Vagina (tissue), 2 donors: ENCODE results near the gene GRM4.

Experiments
- POLR2A ChIP-seq, 2 donors: fragments of 450-650 bp; IDR thresholded peaks; one replicate each; pipeline ENCODE4 v1.6.1; 2017; ENCODE audit warnings: antibody characterized with exemption in 2 of 2, mild to moderate bottlenecking in 2 of 2, moderate library complexity in 2 of 2
- POLR2AphosphoS5 ChIP-seq, 2 donors: sonication (generic); formaldehyde crosslinking; IDR thresholded peaks; one replicate each; pipeline ENCODE4 v1.9.0; 2017; ENCODE audit warnings: antibody characterized with exemption in 2 of 2, mild to moderate bottlenecking in 2 of 2, low read depth in 1 of 2; ENCODE audit not compliant: insufficient read depth in 1 of 2
- TF ChIP-seq, protein P1 (sequence below), 3 experiments: fragments of 450-650 bp in 2 of 3; fragments of 200-600 bp in 1 of 3; sonication (generic) in 1 of 3; IDR thresholded peaks; one replicate each; pipeline ENCODE4 v1.5.1; 2017 to 2019; ENCODE audit warnings: antibody characterized with exemption in 3 of 3, mild to moderate bottlenecking in 2 of 3, moderate library complexity in 2 of 3

DNA sequence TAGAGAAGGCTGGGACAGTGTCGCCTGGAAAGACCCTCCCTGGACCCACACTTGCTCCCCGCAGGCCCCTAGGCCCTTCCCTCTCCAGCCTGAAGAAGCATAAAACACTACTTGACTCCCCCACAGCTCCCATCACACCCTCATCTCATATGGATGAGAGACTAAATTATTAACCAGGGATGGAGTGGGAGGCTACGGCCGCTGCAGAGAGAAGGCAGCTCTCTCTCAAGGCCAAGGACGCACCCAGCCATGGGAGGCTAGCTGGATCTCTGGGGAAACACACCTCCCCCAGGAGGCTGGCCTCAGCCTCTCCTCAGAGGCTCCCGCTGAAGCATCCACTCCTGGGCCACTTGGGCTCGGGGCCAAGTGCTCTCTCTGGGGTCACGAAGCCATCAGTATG, 102.5 kb downstream of the GRM4 start:
- TF ChIP-seq, protein P1, sequence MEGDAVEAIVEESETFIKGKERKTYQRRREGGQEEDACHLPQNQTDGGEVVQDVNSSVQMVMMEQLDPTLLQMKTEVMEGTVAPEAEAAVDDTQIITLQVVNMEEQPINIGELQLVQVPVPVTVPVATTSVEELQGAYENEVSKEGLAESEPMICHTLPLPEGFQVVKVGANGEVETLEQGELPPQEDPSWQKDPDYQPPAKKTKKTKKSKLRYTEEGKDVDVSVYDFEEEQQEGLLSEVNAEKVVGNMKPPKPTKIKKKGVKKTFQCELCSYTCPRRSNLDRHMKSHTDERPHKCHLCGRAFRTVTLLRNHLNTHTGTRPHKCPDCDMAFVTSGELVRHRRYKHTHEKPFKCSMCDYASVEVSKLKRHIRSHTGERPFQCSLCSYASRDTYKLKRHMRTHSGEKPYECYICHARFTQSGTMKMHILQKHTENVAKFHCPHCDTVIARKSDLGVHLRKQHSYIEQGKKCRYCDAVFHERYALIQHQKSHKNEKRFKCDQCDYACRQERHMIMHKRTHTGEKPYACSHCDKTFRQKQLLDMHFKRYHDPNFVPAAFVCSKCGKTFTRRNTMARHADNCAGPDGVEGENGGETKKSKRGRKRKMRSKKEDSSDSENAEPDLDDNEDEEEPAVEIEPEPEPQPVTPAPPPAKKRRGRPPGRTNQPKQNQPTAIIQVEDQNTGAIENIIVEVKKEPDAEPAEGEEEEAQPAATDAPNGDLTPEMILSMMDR (IDR thresholded peaks at IDR 0.05): no peak
- TF ChIP-seq POLR2A (IDR thresholded peaks at IDR 0.05): no peak
- TF ChIP-seq POLR2AphosphoS5 (IDR thresholded peaks at IDR 0.05; ENCODE audit: insufficient read depth in 1 of 2, low read depth in 1 of 2): no peak
